Measurements from ENCODE around the gene MOCS1.

DNA sequence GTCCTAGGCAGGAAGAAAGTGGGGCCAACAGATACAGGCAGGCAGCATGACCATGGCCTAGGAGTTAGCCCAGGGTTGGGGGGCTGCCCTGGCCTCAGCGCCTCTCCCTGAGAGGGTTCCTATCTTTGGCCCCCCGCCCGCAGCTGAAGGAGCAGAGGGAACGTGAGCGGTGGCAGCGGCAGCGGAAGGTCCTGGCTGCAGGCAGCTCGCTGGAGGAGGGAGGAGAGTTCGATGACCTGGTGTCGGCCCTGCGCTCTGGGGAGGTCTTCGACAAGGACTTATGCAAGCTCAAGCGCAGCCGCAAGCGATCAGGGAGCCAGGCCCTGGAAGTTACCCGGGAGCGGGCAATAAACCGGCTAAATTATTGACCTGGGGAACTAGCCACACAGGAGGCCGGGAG is 32.6 kb downstream of the MOCS1 start:
- TF ChIP-seq, protein P1, sequence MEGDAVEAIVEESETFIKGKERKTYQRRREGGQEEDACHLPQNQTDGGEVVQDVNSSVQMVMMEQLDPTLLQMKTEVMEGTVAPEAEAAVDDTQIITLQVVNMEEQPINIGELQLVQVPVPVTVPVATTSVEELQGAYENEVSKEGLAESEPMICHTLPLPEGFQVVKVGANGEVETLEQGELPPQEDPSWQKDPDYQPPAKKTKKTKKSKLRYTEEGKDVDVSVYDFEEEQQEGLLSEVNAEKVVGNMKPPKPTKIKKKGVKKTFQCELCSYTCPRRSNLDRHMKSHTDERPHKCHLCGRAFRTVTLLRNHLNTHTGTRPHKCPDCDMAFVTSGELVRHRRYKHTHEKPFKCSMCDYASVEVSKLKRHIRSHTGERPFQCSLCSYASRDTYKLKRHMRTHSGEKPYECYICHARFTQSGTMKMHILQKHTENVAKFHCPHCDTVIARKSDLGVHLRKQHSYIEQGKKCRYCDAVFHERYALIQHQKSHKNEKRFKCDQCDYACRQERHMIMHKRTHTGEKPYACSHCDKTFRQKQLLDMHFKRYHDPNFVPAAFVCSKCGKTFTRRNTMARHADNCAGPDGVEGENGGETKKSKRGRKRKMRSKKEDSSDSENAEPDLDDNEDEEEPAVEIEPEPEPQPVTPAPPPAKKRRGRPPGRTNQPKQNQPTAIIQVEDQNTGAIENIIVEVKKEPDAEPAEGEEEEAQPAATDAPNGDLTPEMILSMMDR (IDR thresholded peaks at IDR 0.05), result no peak
- TF ChIP-seq EP300 (IDR thresholded peaks at IDR 0.05), result no peak

All from gastroesophageal sphincter (tissue), 3 donors.